Epithelial cell of esophagus (primary cell): ENCODE results near the gene PKD2.

Source experiments
- DNase-seq: peaks from one replicate; pipeline ENCODE4 v3.0.0; 2010; ENCODE audit warnings: low read depth
- H3K4me3 ChIP-seq: 2 replicates; pipeline ENCODE4 v1.5.1; 2011; ENCODE audit warnings: mild to moderate bottlenecking, low read length, control low read depth
- CTCF ChIP-seq: IDR thresholded peaks from 2 replicates; pipeline ENCODE4 v1.5.1; 2011; ENCODE audit warnings: low read depth, mild to moderate bottlenecking, low read length, control low read depth, inconsistent platforms; ENCODE audit not compliant: insufficient read depth; ENCODE audit errors: missing control alignments

The PKD2 gene

DNA sequence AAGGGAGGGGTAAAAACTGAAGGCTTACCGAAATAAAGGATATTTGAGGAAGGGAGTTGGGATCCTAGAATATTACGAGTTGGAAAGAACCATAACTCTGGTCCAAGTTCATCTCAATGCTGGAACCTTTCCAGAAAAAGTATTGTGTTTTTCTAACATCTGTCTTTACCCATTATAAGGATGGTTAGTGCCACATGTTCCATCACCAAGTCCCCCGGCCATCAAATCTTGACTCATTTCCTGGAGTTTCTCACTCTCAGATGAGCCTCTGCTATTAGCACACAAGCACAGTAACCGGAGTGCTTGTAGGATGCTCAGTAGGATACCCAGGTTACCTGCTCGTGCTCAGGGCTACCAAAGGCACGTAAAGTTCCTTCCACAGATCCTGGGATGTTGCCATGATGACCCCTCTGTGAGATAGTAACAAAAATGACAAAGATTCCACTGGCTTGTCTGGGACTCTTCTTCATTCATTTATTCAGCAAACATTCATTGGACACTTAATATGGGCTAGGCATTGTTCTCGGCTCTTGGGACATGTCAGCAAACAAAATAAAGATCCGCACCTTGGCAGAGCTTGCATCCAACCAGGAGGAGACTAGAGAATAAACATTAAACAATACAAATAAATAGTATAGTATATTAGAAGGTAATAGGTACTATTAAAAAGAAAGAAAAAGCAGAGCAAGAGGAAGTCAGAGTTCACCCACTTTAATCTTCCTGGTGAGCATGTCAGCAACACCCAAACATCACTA lies 36.3 kb downstream of the PKD2 start:
- no peak overlapping the region for H3K4me3 ChIP-seq
- TF ChIP-seq CTCF: no peak
- no peak for DNase-seq

DNA sequence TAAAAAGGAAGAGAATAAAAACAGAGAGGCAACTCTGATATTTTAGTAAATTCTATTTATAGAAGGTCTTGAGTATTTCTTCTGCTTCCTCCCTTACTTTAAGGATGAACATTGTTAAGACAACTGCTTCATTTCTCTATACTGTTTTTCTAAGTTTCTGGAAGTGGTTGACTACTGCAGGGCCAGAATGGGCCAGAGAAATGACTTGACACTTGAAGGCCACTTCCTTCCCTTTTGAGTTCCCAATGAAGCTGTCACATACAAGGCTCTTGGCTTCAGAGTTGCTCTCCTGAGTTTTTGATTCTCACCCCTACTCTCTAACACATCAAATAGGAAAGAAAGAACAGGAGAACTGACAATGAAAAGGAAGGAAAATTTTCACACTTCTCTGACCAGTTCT lies 37.6 kb downstream of the PKD2 start:
- no peak for TF ChIP-seq CTCF
- H3K4me3 ChIP-seq: no peak overlapping the region
- no peak for DNase-seq

- no peak for DNase-seq
- TF ChIP-seq CTCF: no peak
- H3K4me3 ChIP-seq: no peak overlapping the region
These were observed 46.8 kb downstream of the PKD2 start for GRCh38 chr4:88054229-88054628.

GRCh38 chr4:88054901-88055300 lies 47.5 kb downstream of the PKD2 start:
- TF ChIP-seq CTCF: peak; percentile 76
- DNase-seq: peak; percentile 75
- H3K4me3 ChIP-seq: no peak overlapping the region

GRCh38 chr4:88058295-88058694 lies 50.9 kb downstream of the PKD2 start:
- no peak for DNase-seq

GRCh38 chr4:88059766-88060165 lies 52.3 kb downstream of the PKD2 start:
- H3K4me3 ChIP-seq: no peak overlapping the region
- TF ChIP-seq CTCF: no peak
- DNase-seq: no peak

More at GRCh38 chr4:88058295-88058694, 50.9 kb downstream of the PKD2 start:
- H3K4me3 ChIP-seq: no peak overlapping the region
- no peak for TF ChIP-seq CTCF

DNA sequence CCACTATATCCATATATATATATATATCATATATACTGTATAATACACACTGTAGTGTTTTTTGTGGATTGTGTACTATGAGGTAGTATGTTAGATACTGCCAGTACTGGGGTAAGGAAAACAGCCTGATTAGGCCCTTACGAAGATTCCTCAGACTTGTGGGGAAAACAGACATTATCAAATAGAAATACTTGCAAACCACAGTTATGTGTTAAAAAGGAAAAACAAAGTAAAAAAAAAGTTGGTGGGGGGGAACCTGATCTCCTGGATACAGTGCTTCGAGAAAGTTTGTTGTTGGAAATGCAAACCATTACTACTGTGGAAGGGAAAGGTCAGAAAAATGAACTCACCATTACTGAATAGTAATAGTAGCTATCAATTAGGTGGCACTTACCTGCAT lies 53.0 kb downstream of the PKD2 start:
- H3K4me3 ChIP-seq: no peak overlapping the region
- no peak for TF ChIP-seq CTCF
- DNase-seq: no peak
